HepG2 (cell line): ENCODE data around the gene TMEM107. TPM values are rescaled to one million over a fixed set of nuclear protein-coding genes. Genes with fewer than 3 reads are reported as not detected.

Source experiments
- ATAC-seq: fragments of 200-7000 bp; cut with Tn5 transposase; 3 replicates; pipeline ENCODE4 v1.9.1; 2020; ENCODE audit warnings: mild to moderate bottlenecking, moderate library complexity
- BruUV-seq: library from RNA; stranded (reverse); fragments of 400-500 nt; replicated peaks from 2 replicates; lab custom pipeline; 2021; lab: Mats Ljungman, UMichigan
- CTCF ChIA-PET: fragments of 300-600 bp; formaldehyde crosslinking; extraction: SDS; loops from one replicate; lab custom pipeline; 2021; ENCODE audit warnings: low total read pairs, inconsistent platforms, low intra/inter-chr PET ratio; lab: Yijun Ruan, JAX
- POLR2A ChIA-PET: fragments of 350-600 bp; sonication (Branson Sonifier 250); formaldehyde crosslinking; loops from one replicate; lab custom pipeline; 2020; ENCODE audit warnings: antibody characterized with exemption, inconsistent platforms; lab: Yijun Ruan, JAX
- DNase-seq: peaks from one replicate; pipeline ENCODE4 v3.0.0-alpha.2; 2015; ENCODE audit warnings: low spot score
- FAIRE-seq: peaks from 3 replicates; lab custom pipeline; 2011; peaks lifted over from hg19 to GRCh38; lab: Jason Lieb, UNC
- H2AFZ ChIP-seq: one replicate; pipeline ENCODE4 v1.6.1; 2011; ENCODE audit warnings: low read length, inconsistent platforms
- H3K27ac ChIP-seq: fragments of 300-600 bp; 3 replicates; pipeline ENCODE4 v1.8.0; 2011; ENCODE audit warnings: mixed run types, mild to moderate bottlenecking, mixed read lengths, low read length, inconsistent platforms; ENCODE audit not compliant: insufficient read depth; ENCODE audit errors: extremely low read length
- H3K27me3 ChIP-seq, 2 experiments: fragments of 200-600 bp in 1 of 2; 2 replicates in 1 of 2; 3 replicates in 1 of 2; pipeline versions ENCODE4 v1.6.0 to v1.8.0; 2011; ENCODE audit warnings: low read length in 2 of 2, mild to moderate bottlenecking in 2 of 2, moderate library complexity in 2 of 2, inconsistent platforms in 1 of 2; ENCODE audit not compliant: insufficient read depth in 2 of 2, control insufficient read depth in 1 of 2
- H3K36me3 ChIP-seq, 2 experiments: fragments of 200-600 bp in 1 of 2; replicated peaks in 1 of 2; 2 replicates in 1 of 2; 3 replicates in 1 of 2; pipeline versions ENCODE4 v1.5.1 to v1.8.0; 2011; ENCODE audit warnings: low read length in 2 of 2, inconsistent platforms in 1 of 2; ENCODE audit not compliant: insufficient read depth in 2 of 2, control insufficient read depth in 1 of 2
- H3K4me1 ChIP-seq: 2 replicates; pipeline ENCODE4 v1.5.1; 2012; ENCODE audit warnings: low read length, inconsistent platforms; ENCODE audit not compliant: insufficient read depth
- H3K4me2 ChIP-seq: 2 replicates; pipeline ENCODE4 v1.6.0; 2011; ENCODE audit warnings: low read depth, low read length, inconsistent platforms
- H3K4me3 ChIP-seq, 3 experiments: fragments of 200-600 bp in 1 of 3; sonication (generic), shearing (Covaris generic) in 1 of 3; replicated peaks in 1 of 3; 2 replicates each; pipeline ENCODE4 v1.5.1; 2011 to 2016; ENCODE audit warnings: low read length in 3 of 3, inconsistent platforms in 2 of 3, low read depth in 2 of 3, mild to moderate bottlenecking in 2 of 3, control low read depth in 1 of 3, mixed read lengths in 1 of 3; ENCODE audit not compliant: insufficient read depth in 1 of 3
- H3K79me2 ChIP-seq: one replicate; pipeline ENCODE4 v1.6.1; 2011; ENCODE audit warnings: low read length, inconsistent platforms; ENCODE audit not compliant: insufficient read depth
- H3K9ac ChIP-seq: 2 replicates; pipeline ENCODE4 v1.6.0; 2011; ENCODE audit warnings: mild to moderate bottlenecking, low read depth, low read length, inconsistent platforms; ENCODE audit not compliant: insufficient read depth
- H3K9me3 ChIP-seq: 2 replicates; pipeline ENCODE4 v1.5.1; 2012; ENCODE audit warnings: mild to moderate bottlenecking, low read length
- H4K20me1 ChIP-seq: 2 replicates; pipeline ENCODE4 v1.6.0; 2011; ENCODE audit warnings: inconsistent platforms, mild to moderate bottlenecking, low read length, moderate library complexity; ENCODE audit not compliant: insufficient read depth
- EED ChIP-seq: sonication (generic); formaldehyde crosslinking; IDR thresholded peaks from 2 replicates; pipeline ENCODE4 v1.5.0; 2020; ENCODE audit warnings: mild to moderate bottlenecking, missing genetic modification reagents
- HNRNPLL ChIP-seq: fragments of 200-400 bp; formaldehyde crosslinking; IDR thresholded peaks from 2 replicates; pipeline ENCODE4 v1.6.1; 2017; ENCODE audit warnings: mild to moderate bottlenecking, low read depth, low read length; ENCODE audit not compliant: poor library complexity, severe bottlenecking
- NONO ChIP-seq, 2 experiments: fragments of 450-650 bp in 1 of 2; sonication (generic) in 1 of 2; formaldehyde crosslinking in 1 of 2; IDR thresholded peaks in 1 of 2; conservative IDR thresholded peaks in 1 of 2; 2 replicates each; pipeline versions ENCODE4 v1.6.1 to v1.8.0; 2017 to 2022; ENCODE audit warnings: mild to moderate bottlenecking in 1 of 2, missing genetic modification reagents in 1 of 2, moderate library complexity in 1 of 2
- POLR2A ChIP-seq, 2 experiments: IDR thresholded peaks; 2 replicates each; pipeline ENCODE4 v1.6.1; 2011; ENCODE audit warnings: low read depth in 2 of 2, low read length in 2 of 2, mild to moderate bottlenecking in 1 of 2, moderate library complexity in 1 of 2; ENCODE audit not compliant: insufficient read depth in 1 of 2
- POLR2AphosphoS5 ChIP-seq: IDR thresholded peaks from 2 replicates; pipeline ENCODE4 v1.6.1; 2012; ENCODE audit warnings: low read depth, low read length
- RBM22 ChIP-seq: fragments of 200-400 bp; formaldehyde crosslinking; optimal IDR thresholded peaks from 2 replicates; pipeline ENCODE3; 2017; ENCODE audit warnings: mild to moderate bottlenecking, low read length, moderate library complexity
- SATB2 ChIP-seq: sonication (generic); formaldehyde crosslinking; IDR thresholded peaks from 2 replicates; pipeline ENCODE4 v1.5.0; 2020; ENCODE audit warnings: missing genetic modification reagents
- ZC3H13 ChIP-seq: sonication (generic); formaldehyde crosslinking; IDR thresholded peaks from 2 replicates; pipeline ENCODE4 v1.8.1; 2023; ENCODE audit warnings: mild to moderate bottlenecking, missing genetic modification reagents, moderate library complexity
- ZNF713 ChIP-seq: sonication (generic); formaldehyde crosslinking; IDR thresholded peaks from 2 replicates; pipeline ENCODE4 v1.4.0; 2020; ENCODE audit warnings: mild to moderate bottlenecking, missing genetic modification reagents
- WGBS: methylation state at CpG from one replicate; pipeline ENCODE4 v1.1.6; 2017; ENCODE audit warnings: low lambda C conversion rate; 5-methylcytosine and 5-hydroxymethylcytosine counted together
- in situ Hi-C: cut with HindIII; loops from 2 replicates; pipeline ENCODE4 v1.10.0; 2017; ENCODE audit warnings: low pct_unique_long_range_greater_than_20kb; ENCODE audit not compliant: extremely low pct_ligation_motif_present
- intact Hi-C: fragments of 100-400 bp; cut with micrococcal nuclease; formaldehyde crosslinking; loops from one replicate; pipeline ENCODE4 v1.10.0; 2022; ENCODE audit not compliant: unreplicated experiment
- polyA plus RNA-seq, 8 experiments: library from polyadenylated mRNA; depleted of rRNA in 3 of 8; stranded (reverse) in 7 of 8; unstranded in 1 of 8; fragments of >200 nt; fragmentation: Illumina TruSeq in 4 of 8; extraction: Trizol in 4 of 8; gene quantifications; 2 replicates each; pipeline versions ENCODE4 v1.2.1 to v1.2.3, GENCODE V29; 2011 to 2016; ENCODE audit warnings: low read depth in 4 of 8, missing spikeins in 1 of 8, mixed read lengths in 1 of 8; ENCODE audit not compliant: insufficient read depth in 1 of 8
- total RNA-seq, 5 experiments: library from RNA; depleted of rRNA; stranded (reverse); fragments of >200 nt; fragmentation: Illumina TruSeq; extraction: Trizol; gene quantifications; 2 replicates each; pipeline ENCODE4 v1.2.3, GENCODE V29; 2016; ENCODE audit warnings: low read depth in 1 of 5
- TF ChIP-seq, protein P1 (sequence below): sonication (generic); formaldehyde crosslinking; IDR thresholded peaks from 2 replicates; pipeline ENCODE4 v1.4.0; 2020; ENCODE audit warnings: missing genetic modification reagents

Gene TMEM107
- total and polyA plus RNA-seq, 2 of the 13 experiments (the other 11 are each of a cell fraction or from before 2014, with no cell fraction given), result 7.2 to 15.3 TPM

DNA sequence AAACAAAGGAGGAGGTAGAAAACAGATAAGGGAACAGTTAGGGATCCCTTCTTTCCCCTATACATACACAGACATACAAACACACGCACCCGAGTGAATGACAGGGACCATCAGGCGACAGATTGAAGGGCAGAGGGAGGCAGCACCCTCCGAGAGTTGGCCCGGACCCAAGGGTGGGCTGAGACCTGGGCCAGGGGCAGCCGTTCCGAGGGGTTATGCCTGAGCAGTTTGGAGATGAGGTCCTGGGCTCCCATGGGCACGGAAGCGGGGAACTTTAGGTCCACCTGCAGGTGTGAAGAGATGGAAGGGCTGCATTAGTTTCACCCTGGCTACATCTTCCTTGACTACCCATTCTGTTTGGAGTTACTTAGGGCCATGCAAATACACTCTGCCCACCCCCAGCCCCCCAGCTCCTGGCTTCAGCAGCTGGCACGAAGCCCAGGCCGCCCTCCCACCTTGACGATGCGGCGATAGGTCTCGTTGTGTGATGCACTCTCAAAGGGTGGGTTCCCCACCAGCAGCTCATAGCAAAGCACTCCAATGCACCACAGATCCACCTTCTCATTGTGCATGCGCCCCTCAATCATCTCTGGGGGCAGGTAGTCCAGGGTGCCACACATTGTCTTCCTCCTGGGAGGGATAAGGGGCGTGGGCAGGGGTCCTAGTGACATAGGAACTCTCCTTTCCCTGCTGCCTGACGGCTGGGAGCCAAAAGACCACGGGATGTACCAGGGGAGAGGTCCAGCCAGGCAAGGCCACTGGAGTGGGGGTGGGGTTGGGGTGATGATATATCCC, 28.8 kb upstream of the TMEM107 start:
- H3K36me3 ChIP-seq, result peaks cover 1 to 37% of the 10 kb centered on the region in 2 experiments; a peak in 4 of 5 replicates
- ATAC-seq, result no peak
- peaks cover 24% of the 10 kb centered on the region for H3K79me2 ChIP-seq

More for the DNA sequence above, 28.8 kb upstream of the TMEM107 start:
- Histone ChIP-seq H3K27ac (no peak overlapping the region), H3K4me3 (no peak overlapping the region), H4K20me1 (no peaks in the 10 kb centered on the region), H3K4me2 (no peak overlapping the region), H3K27me3 (no peaks in the 10 kb centered on the region; a peak in 1 of 5 replicates), H3K9me3 (no peaks in the 10 kb centered on the region), H3K4me1 (peaks cover 11% of the 10 kb centered on the region), H3K9ac (no peak overlapping the region), H2AFZ (no peak overlapping the region)
- no TSS peak for BruUV-seq
- in situ Hi-C loops, result no loop called here
- FAIRE-seq (no peak), DNase-seq (no peak)
- 88% methylated on average over 9 of the region's 19 CpGs for WGBS
- CTCF ChIA-PET, result no interaction called here
- intact Hi-C loops, result no loop called here
- POLR2A ChIA-PET, result no interaction called here
- TF ChIP-seq ZNF713 (CRISPR knock-in tag) (no peak), EED (CRISPR knock-in tag) (no peak), SATB2 (CRISPR knock-in tag) (no peak), RBM22 (peak; percentile 82), POLR2AphosphoS5 (0 out of 2 replicates have a peak, but pooled peaks have one; percentile 44), ZC3H13 (CRISPR knock-in tag) (0 out of 2 replicates have a peak, but pooled peaks have one; percentile 45), HNRNPLL (no peak), POLR2A (IDR thresholded peaks at IDR 0.05; ENCODE audit: insufficient read depth in 1 of 2, low read depth in 2 of 2, low read length in 2 of 2) (peak in 1 of 2 experiments; percentile 42; a peak in 2 of 4 replicates), NONO (IDR thresholded peaks at IDR 0.05) (no peak), NONO (CRISPR knock-in tag; conservative IDR thresholded peaks at IDR 0.05) (0 out of 2 replicates have a peak, but pooled peaks have one; percentile 26)
- TF ChIP-seq, protein P1, sequence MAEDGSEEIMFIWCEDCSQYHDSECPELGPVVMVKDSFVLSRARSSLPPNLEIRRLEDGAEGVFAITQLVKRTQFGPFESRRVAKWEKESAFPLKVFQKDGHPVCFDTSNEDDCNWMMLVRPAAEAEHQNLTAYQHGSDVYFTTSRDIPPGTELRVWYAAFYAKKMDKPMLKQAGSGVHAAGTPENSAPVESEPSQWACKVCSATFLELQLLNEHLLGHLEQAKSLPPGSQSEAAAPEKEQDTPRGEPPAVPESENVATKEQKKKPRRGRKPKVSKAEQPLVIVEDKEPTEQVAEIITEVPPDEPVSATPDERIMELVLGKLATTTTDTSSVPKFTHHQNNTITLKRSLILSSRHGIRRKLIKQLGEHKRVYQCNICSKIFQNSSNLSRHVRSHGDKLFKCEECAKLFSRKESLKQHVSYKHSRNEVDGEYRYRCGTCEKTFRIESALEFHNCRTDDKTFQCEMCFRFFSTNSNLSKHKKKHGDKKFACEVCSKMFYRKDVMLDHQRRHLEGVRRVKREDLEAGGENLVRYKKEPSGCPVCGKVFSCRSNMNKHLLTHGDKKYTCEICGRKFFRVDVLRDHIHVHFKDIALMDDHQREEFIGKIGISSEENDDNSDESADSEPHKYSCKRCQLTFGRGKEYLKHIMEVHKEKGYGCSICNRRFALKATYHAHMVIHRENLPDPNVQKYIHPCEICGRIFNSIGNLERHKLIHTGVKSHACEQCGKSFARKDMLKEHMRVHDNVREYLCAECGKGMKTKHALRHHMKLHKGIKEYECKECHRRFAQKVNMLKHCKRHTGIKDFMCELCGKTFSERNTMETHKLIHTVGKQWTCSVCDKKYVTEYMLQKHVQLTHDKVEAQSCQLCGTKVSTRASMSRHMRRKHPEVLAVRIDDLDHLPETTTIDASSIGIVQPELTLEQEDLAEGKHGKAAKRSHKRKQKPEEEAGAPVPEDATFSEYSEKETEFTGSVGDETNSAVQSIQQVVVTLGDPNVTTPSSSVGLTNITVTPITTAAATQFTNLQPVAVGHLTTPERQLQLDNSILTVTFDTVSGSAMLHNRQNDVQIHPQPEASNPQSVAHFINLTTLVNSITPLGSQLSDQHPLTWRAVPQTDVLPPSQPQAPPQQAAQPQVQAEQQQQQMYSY, result no peak
